ENCODE data around the gene NADSYN1.

- TF ChIP-seq CTCF (IDR thresholded peaks at IDR 0.05) (no peak), POLR2A (IDR thresholded peaks at IDR 0.05) (no peak)
Measured at GRCh38 chr11:71440021-71440755, 12.8 kb upstream of the NADSYN1 start.
